Hepatocyte (in vitro differentiated cells): ENCODE measurements around the gene IL13RA1.

ENCODE experiments used
- EZH2 ChIP-seq: fragments of 200-600 bp; sonication (generic); IDR thresholded peaks from 2 replicates; pipeline ENCODE4 v1.6.1; 2016; ENCODE audit warnings: antibody characterized with exemption, mild to moderate bottlenecking, borderline replicate concordance
- EZH2phosphoT487 ChIP-seq: fragments of 200-600 bp; sonication (generic); IDR thresholded peaks from one replicate; pipeline ENCODE4 v1.6.1; 2018; ENCODE audit warnings: antibody characterized with exemption, mild to moderate bottlenecking, low read depth, moderate library complexity; ENCODE audit not compliant: unreplicated experiment, severe bottlenecking
- TF ChIP-seq, protein P1 (sequence below): fragments of 200-600 bp; sonication (generic); IDR thresholded peaks from 2 replicates; pipeline ENCODE4 v1.5.1; 2016; ENCODE audit warnings: antibody characterized with exemption, mild to moderate bottlenecking; ENCODE audit not compliant: poor library complexity

DNA sequence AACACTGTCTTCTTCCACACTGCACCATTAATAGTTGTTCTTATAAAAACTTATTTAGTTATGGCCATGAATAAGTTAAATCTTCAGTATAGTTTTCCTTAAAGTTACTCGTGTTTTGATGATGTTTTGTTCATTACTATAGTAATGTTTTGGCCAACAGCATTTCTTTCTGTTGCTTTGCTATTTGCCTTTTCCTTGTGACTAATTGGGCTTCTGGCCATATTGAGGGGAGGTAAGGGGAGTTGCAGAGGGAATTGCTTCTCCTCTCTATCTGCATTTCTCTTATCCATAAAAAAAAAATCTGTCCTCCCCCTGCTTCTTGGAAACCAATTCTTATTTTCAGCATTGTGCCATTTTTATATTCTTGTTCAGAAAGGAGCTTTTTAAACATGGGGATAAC is 53.5 kb downstream of the IL13RA1 start:
- TF ChIP-seq EZH2 (no peak), EZH2phosphoT487 (no peak)
- TF ChIP-seq, protein P1, sequence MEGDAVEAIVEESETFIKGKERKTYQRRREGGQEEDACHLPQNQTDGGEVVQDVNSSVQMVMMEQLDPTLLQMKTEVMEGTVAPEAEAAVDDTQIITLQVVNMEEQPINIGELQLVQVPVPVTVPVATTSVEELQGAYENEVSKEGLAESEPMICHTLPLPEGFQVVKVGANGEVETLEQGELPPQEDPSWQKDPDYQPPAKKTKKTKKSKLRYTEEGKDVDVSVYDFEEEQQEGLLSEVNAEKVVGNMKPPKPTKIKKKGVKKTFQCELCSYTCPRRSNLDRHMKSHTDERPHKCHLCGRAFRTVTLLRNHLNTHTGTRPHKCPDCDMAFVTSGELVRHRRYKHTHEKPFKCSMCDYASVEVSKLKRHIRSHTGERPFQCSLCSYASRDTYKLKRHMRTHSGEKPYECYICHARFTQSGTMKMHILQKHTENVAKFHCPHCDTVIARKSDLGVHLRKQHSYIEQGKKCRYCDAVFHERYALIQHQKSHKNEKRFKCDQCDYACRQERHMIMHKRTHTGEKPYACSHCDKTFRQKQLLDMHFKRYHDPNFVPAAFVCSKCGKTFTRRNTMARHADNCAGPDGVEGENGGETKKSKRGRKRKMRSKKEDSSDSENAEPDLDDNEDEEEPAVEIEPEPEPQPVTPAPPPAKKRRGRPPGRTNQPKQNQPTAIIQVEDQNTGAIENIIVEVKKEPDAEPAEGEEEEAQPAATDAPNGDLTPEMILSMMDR = no peak
